ENCODE results near the gene APOOL. TPM values are rescaled to one million over a fixed set of nuclear protein-coding genes. Genes with fewer than 3 reads are reported as not detected.
"Not testable (repeated sequence)": the region's sequence is repeated elsewhere in the genome, so short reads cannot be mapped to it uniquely, and the experiment has no call there.

Gene APOOL
- total RNA-seq, 1 experiment from 2014 or later = 15.5 TPM

DNA sequence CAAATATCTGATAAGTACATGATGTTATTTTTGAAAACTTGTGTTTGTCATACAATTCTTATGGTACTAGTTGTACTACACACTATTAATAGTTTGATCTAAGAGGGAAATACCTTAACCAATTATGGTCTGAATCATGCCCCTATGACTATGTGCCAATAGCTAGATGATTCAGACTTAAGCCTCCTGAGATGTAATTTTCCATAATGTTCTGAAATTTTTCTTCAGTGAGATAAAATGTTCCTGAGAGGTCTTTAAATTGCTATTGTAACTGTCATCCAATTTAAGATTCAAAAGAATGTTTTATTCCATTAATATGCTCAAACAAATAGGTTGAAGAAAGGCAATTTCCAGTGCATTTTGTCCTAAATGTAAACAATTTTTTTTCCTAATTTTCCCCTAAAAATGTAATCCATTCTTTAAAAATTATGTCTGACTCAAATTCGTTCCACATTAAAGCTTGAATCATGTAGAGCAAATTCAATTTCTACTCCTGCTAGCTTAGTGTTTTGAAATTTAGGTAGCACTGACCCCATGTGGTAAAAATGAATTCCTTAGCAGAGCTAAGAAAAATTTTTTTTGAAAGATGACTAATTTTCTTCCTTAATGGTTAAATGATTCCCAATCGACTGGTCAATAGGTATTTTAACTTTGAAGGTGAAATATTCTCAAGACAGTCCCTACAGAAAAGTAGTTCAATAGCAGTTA, 49.1 kb downstream of the APOOL start:
- peak; percentile 23 for DNase-seq (ENCODE audit: low read depth, low spot score)
- in situ Hi-C loops (cut with HindIII; ENCODE audit: low pct_unique_long_range_greater_than_20kb, low sequenced_read_pairs) = no loop called here

DNA sequence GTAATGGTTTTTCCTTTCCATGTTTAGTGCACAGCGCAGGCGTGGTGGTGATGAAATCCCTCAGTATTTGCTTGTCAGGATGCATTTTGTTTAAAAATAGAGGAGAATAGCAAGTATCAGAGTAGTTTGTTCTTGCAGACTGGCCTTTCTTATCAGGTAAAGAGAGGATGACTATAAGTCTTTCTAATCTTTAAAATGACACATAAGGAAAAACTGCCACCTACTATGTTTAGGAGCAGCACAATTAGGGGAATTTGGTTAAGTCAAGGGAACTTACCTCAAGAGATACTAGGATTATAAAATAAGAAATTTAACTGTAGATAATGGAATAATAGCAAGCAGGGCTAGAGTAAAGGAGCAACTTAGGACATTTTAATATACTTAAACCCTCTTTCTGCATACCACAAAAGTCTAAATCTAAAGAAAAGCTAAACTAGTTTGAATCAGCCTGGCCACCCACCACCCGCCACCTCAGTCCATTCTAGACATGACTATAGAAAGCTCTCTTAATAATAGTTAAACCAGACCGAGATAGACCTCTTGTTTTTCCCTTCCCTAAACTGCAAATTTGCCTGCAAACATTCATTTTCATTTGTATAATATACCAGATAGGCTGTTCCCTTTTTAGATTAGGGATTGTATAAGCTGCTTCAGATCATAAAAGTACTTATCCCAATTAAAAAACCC, 62.0 kb downstream of the APOOL start:
- in situ Hi-C loops (cut with HindIII; ENCODE audit: low pct_unique_long_range_greater_than_20kb, low sequenced_read_pairs) = no loop called here
- DNase-seq (ENCODE audit: low read depth, low spot score) = no peak

DNA sequence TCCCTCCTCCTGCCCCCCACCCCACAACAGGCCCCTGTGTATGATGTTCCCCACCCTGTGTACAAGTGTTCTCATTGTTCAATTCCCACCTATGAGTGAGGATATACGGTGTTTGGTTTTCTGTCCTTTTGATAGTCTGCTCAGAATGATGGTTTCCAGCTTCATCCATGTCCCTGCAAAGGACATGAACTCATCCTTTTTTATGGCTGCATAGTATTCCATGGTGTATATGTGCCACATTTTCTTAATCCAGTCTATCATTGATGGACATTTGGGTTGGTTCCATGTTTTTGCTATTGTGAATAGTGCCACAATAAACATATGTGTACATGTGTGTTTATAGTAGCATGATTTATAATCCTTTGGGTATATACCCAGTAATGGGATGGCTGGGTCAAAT, 73.6 kb downstream of the APOOL start:
- in situ Hi-C loops (cut with HindIII; ENCODE audit: low pct_unique_long_range_greater_than_20kb, low sequenced_read_pairs); DNase-seq (ENCODE audit: low read depth, low spot score): not testable (repeated sequence)

DNA sequence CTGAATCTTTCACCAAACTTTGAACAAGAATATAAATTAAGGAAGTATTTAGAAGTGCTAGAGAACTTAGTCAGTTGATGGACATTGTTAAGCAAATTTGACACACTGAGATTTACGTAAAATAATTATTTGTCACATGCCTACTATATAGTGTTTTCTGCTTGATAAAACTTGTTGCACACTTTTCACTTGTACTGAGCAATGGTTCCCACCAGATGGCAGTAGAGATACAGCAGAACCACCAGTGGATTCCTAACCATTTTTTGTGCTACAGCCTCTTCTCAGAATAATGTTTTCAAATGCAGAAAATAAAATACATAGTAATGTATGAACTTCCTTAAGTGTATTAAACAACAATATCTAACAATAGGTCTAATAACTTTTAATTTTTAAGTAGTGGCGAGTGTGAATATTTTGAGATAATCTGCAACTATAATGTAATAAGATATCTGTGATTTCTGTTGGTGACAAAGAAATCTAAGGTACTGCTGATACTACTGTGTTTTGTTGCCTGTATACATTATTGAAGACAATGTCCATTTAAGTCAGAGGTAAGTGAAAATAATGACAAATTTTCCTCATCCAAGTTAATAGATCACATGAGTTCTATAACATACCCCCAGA, 81.2 kb downstream of the APOOL start:
- in situ Hi-C loops (cut with HindIII; ENCODE audit: low pct_unique_long_range_greater_than_20kb, low sequenced_read_pairs) = no loop called here
- DNase-seq (ENCODE audit: low read depth, low spot score) = peak; percentile 48

DNA sequence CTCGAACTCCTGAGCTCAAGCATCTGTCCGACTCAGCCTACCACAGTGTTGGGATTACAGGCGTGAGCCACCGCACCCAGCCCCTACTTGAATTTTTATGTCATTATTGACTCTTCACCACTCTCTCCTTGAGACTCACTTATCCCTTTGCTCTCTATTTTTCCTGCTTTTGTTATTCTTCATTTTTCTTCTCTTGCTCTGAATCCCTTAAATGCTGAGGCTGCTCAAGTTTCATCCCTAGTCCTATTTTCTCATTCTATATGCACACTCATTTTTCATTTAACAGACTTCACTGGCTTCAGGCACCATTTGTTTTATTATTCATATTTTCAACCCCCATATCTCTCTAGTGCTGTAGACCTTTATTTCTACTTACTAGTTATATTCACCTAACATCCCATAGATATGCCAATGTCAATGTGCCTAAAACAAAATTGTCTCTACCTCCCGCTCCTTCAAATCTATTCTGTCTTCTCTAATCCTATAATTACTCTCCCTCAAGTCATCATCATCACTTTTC, 85.7 kb downstream of the APOOL start:
- no peak for DNase-seq (ENCODE audit: low read depth, low spot score)
- in situ Hi-C loops (cut with HindIII; ENCODE audit: low pct_unique_long_range_greater_than_20kb, low sequenced_read_pairs) = no loop called here

DNA sequence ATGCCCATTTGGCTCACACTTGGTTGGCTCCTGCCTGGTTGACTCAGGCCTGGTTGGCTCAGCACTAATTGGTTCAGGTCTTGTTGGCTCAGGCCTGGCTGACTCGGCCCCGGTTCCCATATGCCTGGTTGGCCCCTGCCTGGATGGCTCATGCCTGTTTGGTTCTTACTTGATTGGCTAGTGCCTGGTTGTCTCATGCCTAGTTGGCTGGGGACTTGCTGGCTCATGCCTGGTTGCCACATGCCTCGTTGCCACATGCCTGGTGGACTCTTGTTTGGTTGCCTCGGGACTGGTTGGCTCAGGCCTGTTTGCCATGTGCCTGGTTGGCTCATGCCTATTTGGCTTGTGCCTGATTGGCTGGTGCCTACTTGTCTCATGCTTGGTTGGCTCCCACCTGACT, 103.7 kb downstream of the APOOL start:
- DNase-seq (ENCODE audit: low read depth, low spot score) = peak; percentile 6
- in situ Hi-C loops (cut with HindIII; ENCODE audit: low pct_unique_long_range_greater_than_20kb, low sequenced_read_pairs) = no loop called here

DNA sequence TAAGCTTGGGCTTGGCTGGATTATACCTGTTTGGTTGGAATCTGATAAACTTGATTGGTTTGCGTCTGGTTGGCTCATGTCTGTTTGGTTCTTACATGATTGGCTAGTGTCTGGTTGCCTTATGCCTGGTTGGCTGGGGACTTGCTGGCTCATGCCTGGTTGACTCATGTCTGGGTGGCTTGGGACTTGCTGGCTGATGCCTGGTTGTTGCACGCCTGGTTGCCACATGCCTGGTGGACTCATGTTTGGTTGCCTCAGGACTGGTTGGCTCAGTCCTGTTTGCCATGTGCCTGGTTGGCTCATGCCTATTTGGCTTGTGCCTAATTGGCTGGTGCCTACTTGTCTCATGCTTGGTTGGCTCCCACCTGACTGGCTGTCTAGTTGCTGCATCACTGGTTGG, 104.5 kb downstream of the APOOL start:
- DNase-seq (ENCODE audit: low read depth, low spot score) = no peak
- in situ Hi-C loops (cut with HindIII; ENCODE audit: low pct_unique_long_range_greater_than_20kb, low sequenced_read_pairs) = no loop called here

DNA sequence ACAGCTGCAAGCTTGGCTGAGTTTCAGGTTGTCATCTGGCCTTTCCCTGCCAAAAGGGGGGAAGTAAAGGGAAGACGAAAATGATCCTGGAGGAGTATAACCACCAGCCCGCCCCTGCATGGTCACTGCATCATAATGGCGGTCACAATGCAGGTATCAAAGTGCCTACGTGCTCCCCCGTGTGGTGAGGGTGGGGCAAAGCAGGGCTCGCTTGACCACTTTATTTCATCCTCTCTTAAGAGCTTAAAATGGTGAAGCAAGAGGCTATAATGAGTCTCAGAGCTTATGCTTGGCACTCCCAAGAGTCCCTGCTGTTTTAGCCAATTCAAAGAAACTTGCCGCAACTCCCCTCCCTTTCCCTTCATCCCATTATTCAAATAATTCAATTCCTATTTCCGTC, 105.6 kb downstream of the APOOL start:
- in situ Hi-C loops (cut with HindIII; ENCODE audit: low pct_unique_long_range_greater_than_20kb, low sequenced_read_pairs) = no loop called here
- peak; percentile 63 for DNase-seq (ENCODE audit: low read depth, low spot score)

DNA sequence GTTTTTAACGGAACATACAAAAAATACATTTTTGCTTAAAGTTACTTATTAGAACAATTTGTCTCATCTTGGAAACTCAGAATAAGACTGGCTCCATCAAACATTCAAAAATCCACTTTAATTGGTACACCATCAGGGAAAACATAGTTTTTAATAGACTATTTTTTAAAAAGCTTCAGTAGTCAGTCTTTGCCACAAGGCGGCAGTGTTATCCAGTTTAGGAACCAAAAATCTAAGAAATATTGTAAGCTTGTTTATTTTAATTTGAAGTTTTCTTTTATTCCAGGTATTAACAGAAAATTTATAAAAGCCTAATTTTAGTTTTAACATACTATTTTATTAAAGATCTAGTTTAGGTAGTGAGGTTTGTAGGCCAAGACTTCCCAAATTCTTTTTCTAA, 107.7 kb downstream of the APOOL start:
- DNase-seq (ENCODE audit: low read depth, low spot score) = peak; percentile 18
- in situ Hi-C loops (cut with HindIII; ENCODE audit: low pct_unique_long_range_greater_than_20kb, low sequenced_read_pairs) = no loop called here

DNA sequence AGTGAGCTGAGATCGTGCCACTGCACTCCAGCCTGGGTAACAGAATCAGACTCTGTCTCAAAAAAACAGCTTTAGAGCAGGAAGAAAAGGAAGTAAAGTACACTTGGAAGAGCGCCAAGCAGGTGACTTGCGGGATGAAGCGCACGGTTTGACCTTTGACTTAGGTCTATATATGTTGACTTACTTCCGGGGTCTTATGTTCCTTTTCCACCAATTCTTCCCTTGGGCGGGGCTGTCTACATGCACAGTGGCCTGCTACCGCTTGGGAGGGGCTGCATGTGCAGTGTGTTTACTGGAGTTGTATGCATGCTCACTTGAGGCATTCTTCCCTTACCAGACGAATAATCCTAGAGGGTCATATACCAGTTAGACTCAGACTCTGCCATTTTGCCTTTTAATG, 108.6 kb downstream of the APOOL start:
- no peak for DNase-seq (ENCODE audit: low read depth, low spot score)
- in situ Hi-C loops (cut with HindIII; ENCODE audit: low pct_unique_long_range_greater_than_20kb, low sequenced_read_pairs) = no loop called here

DNA sequence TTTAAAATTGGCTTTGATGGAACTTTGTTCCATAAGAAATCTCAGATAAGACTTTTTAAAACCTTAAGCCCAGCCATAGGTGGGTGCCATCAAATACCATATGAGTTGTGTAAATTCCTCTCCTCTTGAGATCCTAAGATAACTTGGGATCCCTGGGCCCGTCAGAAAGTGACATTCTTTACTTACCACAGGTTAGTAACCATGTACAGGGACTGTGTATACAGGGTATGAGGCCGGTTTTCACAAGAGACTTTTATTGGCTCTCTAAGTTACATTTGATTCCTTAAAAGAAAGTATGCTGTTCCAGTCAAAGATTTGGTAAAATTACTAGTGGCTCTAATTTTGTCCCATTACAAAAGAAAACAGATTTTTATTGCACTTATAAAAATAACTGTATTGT, 110.1 kb downstream of the APOOL start:
- no peak for DNase-seq (ENCODE audit: low read depth, low spot score)
- in situ Hi-C loops (cut with HindIII; ENCODE audit: low pct_unique_long_range_greater_than_20kb, low sequenced_read_pairs) = no loop called here

DNA sequence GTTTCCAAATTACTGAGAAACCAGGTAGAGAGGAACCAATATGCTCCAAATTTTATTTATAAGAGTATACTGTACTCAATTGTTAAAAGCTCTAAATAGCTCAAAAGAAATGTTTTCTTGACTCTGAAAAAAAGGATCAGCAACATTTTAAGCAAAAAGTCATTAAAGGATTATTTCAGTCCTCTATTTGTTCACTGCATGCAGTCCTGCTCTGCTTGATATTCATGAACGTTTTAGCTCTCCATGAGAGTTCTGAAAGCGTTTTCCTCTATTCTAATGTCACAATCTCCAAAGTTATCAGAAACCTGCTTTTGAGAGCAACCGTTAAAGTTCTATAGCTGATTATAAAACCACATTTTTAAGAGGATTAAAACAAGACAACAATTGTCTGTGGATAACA, 110.5 kb downstream of the APOOL start:
- in situ Hi-C loops (cut with HindIII; ENCODE audit: low pct_unique_long_range_greater_than_20kb, low sequenced_read_pairs) = no loop called here

DNA sequence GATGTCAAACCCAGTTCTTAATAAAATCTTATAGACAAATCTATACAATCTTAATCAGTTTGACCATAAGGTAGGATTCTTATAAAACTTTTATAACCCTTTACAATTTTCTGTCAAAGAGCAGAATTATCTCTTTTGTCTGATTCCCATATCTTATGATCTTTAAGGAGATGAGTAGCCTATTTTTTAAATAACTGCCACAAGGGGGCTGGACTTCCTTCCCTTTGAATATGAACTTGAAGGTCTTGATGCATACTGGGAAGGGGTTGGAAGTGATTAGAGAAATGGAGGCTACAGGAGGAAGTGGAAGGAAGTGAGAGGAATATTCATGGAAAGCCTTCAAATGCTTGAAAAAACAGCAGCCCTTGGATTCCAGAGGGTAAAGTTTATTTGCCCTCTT, 111.1 kb downstream of the APOOL start:
- in situ Hi-C loops (cut with HindIII; ENCODE audit: low pct_unique_long_range_greater_than_20kb, low sequenced_read_pairs) = no loop called here
- peak; percentile 20 for DNase-seq (ENCODE audit: low read depth, low spot score)

More for the DNA sequence above, 110.5 kb downstream of the APOOL start:
- no peak for DNase-seq (ENCODE audit: low read depth, low spot score)

DNA sequence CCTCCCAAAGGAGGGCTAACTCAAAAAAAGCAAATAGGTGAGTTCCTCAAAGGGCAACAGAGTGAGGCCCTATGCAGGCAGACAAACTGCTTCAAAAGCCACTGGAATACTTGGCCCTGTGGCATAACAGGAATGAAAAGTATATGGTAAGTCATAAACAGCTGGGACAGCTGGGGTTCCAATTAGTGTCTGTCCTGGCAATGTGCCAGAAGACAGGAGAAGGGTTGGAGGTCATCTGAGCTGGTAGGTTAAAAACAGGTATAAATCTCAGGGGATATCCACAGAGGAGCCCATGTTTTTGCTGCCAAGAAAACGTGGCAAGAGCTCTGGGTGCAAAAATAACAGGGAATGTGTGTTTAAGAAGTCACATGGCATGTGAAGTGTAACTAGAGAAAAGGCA, 111.6 kb downstream of the APOOL start:
- in situ Hi-C loops (cut with HindIII; ENCODE audit: low pct_unique_long_range_greater_than_20kb, low sequenced_read_pairs) = no loop called here
- DNase-seq (ENCODE audit: low read depth, low spot score) = no peak

DNA sequence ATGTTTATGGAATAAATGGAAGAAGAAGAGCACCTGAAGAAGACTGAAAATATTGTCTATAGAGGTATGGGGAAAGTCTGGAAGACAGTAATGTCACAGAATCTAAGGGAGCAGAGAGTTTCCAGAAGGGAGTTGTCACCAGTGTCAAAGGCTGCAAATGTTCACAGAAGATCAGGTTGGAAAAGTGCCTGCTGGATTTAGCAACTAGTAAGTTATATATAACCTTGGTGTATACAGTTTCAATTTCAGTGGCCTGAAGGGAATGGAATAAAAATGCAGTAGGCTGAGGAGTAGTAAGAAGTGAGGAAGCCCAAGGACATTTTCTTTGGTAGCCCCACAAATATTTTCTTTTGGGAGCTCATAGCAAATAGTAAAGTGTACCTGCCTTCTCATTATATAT, 132.7 kb downstream of the APOOL start:
- in situ Hi-C loops (cut with HindIII; ENCODE audit: low pct_unique_long_range_greater_than_20kb, low sequenced_read_pairs) = no loop called here
- no peak for DNase-seq (ENCODE audit: low read depth, low spot score)

DNA sequence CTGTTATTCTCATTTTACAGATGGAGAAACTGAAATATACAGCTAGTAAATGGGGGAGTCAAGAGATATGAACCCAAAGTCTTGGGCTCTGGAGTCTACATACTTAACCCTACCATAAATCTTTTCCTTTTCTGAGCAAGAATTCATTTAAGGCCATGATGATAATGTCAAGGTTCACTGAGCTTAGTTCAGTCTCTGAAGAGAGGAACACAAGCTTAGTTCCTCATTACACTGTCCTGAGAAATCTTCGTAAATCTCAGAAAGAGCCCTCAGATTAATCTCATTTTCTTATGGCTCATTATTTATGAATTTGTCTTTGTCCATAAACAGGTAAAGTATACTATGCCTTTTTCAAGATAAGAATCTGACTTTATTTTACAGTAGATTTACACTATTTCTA, 135.7 kb downstream of the APOOL start:
- in situ Hi-C loops (cut with HindIII; ENCODE audit: low pct_unique_long_range_greater_than_20kb, low sequenced_read_pairs) = no loop called here
- DNase-seq (ENCODE audit: low read depth, low spot score) = no peak

DNA sequence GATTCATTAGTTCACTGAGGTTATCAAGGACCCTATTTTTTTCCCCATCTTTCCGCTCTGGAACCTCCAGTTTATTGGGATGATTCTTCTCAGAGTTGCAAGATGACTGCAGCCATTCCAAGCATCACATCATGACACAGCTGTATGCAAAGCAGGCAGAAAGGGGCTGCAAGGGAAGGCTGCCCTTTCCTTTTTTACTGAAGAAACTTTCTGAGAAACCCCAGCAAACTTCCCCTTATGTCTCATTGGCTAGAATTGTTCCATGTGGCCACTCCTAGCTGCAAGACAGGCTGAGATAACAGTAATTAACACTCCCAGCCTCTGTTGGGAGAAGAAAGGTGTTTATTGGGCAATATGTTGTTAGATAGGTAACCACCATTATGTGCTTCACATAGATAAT, 137.3 kb downstream of the APOOL start:
- in situ Hi-C loops (cut with HindIII; ENCODE audit: low pct_unique_long_range_greater_than_20kb, low sequenced_read_pairs) = no loop called here

More for the DNA sequence above, 137.3 kb downstream of the APOOL start:
- no peak for DNase-seq (ENCODE audit: low read depth, low spot score)

Data from SK-MEL-5 (cell line).